ENCODE measurements around the gene H2BK1.

Gene H2BK1

GRCh38 chr7:151213826-151214225 is 3.5 kb upstream of the H2BK1 start:
- no peak overlapping the region for H3K4me3 ChIP-seq (ENCODE audit: low read depth, low read length)
- TF ChIP-seq MAX (IDR thresholded peaks at IDR 0.05; ENCODE audit: low read depth, low read length) (no peak), CTCF (IDR thresholded peaks at IDR 0.05; ENCODE audit: low read depth, low read length) (no peak)
- no peak for DNase-seq (ENCODE audit: low read depth)

DNA sequence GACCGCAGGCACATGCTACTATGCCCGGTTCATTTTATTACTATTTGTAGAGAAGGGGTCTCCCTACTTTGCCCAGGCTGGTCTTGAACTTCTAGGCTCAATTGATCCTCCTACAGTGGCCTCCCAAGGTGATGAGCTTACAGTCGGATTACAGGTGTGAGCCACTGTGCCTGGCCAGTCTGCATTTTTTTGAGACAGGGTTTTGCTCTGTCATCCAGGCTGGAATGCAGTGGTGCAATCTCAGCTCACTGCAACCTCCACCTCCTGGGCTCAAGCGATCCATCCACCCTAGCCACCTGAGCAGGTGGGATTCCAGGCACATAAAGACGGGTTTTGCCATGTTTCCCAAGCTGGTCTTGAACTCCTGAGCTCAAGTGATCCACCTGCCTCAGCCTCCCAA is 2.3 kb upstream of the H2BK1 start:
- TF ChIP-seq MAX (IDR thresholded peaks at IDR 0.05; ENCODE audit: low read depth, low read length) (no peak), CTCF (IDR thresholded peaks at IDR 0.05; ENCODE audit: low read depth, low read length) (no peak), MYC (IDR thresholded peaks at IDR 0.05; ENCODE audit: low read depth, low read length) (no peak), POLR2A (IDR thresholded peaks at IDR 0.05; ENCODE audit: extremely low read depth, insufficient read length) (no peak)
- no peak for DNase-seq (ENCODE audit: low read depth)
- no peak overlapping the region for H3K4me3 ChIP-seq (ENCODE audit: low read depth, low read length)

DNA sequence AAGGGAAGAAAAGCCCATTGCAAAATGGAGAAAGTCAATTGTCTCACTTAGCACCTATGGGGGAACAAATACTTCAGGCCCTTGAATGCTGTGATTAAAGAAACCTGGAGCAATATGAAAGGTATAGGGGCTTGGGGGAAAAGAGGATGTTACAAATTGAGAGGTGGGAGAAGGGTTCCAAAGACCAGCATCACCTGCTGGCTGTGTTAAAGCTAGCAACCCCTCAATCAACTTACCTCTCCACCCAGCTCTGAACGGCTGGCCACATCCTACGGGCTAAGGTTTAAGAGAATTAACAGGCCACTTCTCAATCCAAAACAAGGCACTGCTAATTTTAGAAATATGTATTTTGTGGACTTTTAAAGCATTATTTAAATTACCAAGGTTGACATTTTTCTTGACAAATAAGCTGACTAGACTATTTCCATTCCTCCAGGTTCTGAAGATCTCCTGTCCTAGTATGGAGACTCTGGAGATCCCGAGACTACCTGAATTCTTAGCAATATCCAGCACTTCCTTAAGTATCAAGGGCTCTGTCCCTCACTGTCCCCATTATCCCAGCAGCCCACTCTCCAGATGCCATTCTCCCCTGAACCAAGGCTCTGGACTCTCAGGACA is 976 bp upstream of the H2BK1 start:
- no peak overlapping the region for H3K4me3 ChIP-seq (ENCODE audit: low read depth, low read length)
- DNase-seq (ENCODE audit: low read depth), result no peak
- TF ChIP-seq MYC (IDR thresholded peaks at IDR 0.05; ENCODE audit: low read depth, low read length), result no peak
- TF ChIP-seq MAX (IDR thresholded peaks at IDR 0.05; ENCODE audit: low read depth, low read length), result no peak
- TF ChIP-seq POLR2A (IDR thresholded peaks at IDR 0.05; ENCODE audit: extremely low read depth, insufficient read length), result no peak
- TF ChIP-seq CTCF (IDR thresholded peaks at IDR 0.05; ENCODE audit: low read depth, low read length), result no peak

- H3K4me3 ChIP-seq (ENCODE audit: low read depth, low read length), result no peak overlapping the region
- no peak for DNase-seq (ENCODE audit: low read depth)
- TF ChIP-seq POLR2A (IDR thresholded peaks at IDR 0.05; ENCODE audit: extremely low read depth, insufficient read length) (no peak), MAX (IDR thresholded peaks at IDR 0.05; ENCODE audit: low read depth, low read length) (no peak), CTCF (IDR thresholded peaks at IDR 0.05; ENCODE audit: low read depth, low read length) (no peak), MYC (IDR thresholded peaks at IDR 0.05; ENCODE audit: low read depth, low read length) (no peak)
Measured at GRCh38 chr7:151209588-151209987, 700 bp downstream of the H2BK1 start.

DNA sequence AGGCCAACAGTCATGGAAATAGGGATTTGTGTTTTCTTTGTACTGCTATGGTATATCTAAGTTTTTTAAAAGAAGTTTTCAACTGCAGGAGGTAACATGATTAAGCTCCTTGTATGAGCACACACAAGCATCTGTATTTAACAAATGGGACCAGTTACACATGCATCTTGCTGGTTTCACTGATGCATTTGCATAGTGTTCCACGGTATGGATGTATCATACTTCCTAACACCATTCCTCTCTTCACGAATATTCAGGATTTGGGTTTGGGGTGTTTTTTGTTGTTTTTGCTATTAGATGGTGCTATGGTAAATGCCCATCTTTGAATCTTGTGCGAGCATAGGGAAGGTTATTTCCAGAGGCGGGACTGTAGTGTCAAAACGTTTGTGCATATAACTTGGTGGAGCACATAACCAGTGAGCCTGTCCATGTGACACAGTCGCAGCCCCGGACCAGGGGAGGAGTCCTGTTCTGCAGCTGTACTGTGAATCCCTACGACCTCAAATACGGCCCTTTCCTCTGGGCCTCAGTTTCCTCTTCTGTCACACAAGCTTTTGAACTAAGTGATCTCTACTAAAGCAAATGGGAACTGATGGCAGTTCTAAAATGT is 1.9 kb downstream of the H2BK1 start:
- TF ChIP-seq MYC (IDR thresholded peaks at IDR 0.05; ENCODE audit: low read depth, low read length) (no peak), CTCF (IDR thresholded peaks at IDR 0.05; ENCODE audit: low read depth, low read length) (no peak), MAX (IDR thresholded peaks at IDR 0.05; ENCODE audit: low read depth, low read length) (no peak), POLR2A (IDR thresholded peaks at IDR 0.05; ENCODE audit: extremely low read depth, insufficient read length) (no peak)
- DNase-seq (ENCODE audit: low read depth), result no peak
- H3K4me3 ChIP-seq (ENCODE audit: low read depth, low read length), result no peak overlapping the region
